ENCODE results near the gene ANKRD55. TPM values are rescaled to one million over a fixed set of nuclear protein-coding genes. Genes with fewer than 3 reads are reported as not detected.

ANKRD55 gene
- total and polyA plus RNA-seq, 4 donors, result 0.37 to 1.9 (median 1.4) TPM

DNA sequence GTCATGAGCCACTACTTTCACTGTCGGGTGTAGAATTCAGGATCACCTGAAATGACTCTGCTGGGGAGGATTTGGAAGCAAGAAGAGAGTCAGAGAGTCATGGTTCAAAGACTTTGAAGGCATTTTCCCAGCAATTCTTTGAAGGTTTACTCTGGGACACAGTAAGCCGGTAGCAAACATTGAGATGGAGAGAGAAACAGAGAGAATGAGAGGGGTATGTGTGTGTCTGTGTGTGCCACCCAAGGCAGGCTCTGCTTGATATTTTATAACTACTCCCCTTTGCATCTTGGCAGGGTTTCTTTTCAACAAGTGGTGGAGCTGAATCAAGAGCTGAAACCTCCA is 89.8 kb downstream of the ANKRD55 start:
- Histone ChIP-seq H3K9ac (ENCODE audit: low read depth in 1 of 2, low read length in 2 of 2) (no peak overlapping the region), H3K27me3 (ENCODE audit: control insufficient read depth in 4 of 4, insufficient read depth in 4 of 4, low read length in 3 of 4) (no peaks in the 10 kb centered on the region), H3K4me3 (ENCODE audit: low read depth in 1 of 3, low read length in 3 of 3) (no peak overlapping the region), H3K27ac (ENCODE audit: low read depth in 1 of 2, low read length in 2 of 2) (peak overlapping the region in 1 of 2 donors; percentile 5), H3K36me3 (ENCODE audit: control insufficient read depth in 4 of 4, insufficient read depth in 3 of 4, low read depth in 1 of 4, low read length in 3 of 4) (no peaks in the 10 kb centered on the region), H3K9me3 (ENCODE audit: control insufficient read depth in 4 of 4, low read length in 3 of 4) (no peaks in the 10 kb centered on the region), H3K4me1 (ENCODE audit: control insufficient read depth in 4 of 4, insufficient read depth in 4 of 4, low read length in 3 of 4) (peaks cover 0 to 11% (median 5%) of the 10 kb centered on the region in 4 donors)
- DNase-seq (ENCODE audit: low spot score), result no peak
- whole genome bisulfite sequencing, result 61% methylated on average over 2 of the region's 2 CpGs
- TF ChIP-seq, protein P1, sequence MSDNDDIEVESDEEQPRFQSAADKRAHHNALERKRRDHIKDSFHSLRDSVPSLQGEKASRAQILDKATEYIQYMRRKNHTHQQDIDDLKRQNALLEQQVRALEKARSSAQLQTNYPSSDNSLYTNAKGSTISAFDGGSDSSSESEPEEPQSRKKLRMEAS (IDR thresholded peaks at IDR 0.05), result no peak
- TF ChIP-seq NR2F2 (IDR thresholded peaks at IDR 0.05), result no peak

DNA sequence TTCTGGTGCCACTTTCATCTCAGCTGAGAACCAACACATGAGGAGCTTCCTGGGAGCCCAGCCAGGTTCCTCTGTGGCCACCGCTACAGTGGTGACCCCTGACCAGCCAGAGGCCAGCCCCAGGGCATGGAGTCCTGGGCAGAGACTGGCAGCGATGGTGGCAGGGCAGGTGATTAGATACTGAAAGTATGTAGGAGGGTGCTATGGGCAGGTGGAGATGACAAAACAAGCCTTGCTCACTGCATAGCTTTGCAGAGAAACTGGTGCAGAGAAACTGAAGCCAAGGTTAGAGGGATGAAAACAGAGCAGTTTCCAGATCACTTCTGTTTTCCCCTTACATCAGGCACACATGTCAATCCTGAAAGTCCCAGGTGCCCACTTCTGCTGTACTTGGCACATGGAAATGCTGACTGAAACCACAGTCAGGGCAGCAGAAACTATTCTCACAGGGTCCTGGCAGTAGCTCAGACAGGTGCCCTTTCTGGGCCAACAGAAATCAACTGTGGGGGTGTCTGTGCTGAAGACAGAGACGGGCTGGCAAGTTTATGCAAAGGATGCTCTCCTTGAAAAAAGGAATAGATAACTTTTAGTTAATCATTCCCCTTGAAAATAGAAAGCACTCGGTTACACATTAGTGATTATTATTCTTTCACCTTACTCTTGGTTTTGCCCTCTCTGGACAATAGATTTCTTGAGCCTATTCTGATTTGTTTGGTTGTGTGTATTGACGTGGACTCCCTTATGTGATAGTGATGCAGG is 90.3 kb downstream of the ANKRD55 start:
- Histone ChIP-seq H3K27ac (ENCODE audit: low read depth in 1 of 2, low read length in 2 of 2) (no peak overlapping the region), H3K9me3 (ENCODE audit: control insufficient read depth in 4 of 4, low read length in 3 of 4) (no peaks in the 10 kb centered on the region), H3K4me3 (ENCODE audit: low read depth in 1 of 3, low read length in 3 of 3) (no peak overlapping the region), H3K4me1 (ENCODE audit: control insufficient read depth in 4 of 4, insufficient read depth in 4 of 4, low read length in 3 of 4) (peaks cover 0 to 11% (median 5%) of the 10 kb centered on the region in 4 donors), H3K9ac (ENCODE audit: low read depth in 1 of 2, low read length in 2 of 2) (no peak overlapping the region), H3K36me3 (ENCODE audit: control insufficient read depth in 4 of 4, insufficient read depth in 3 of 4, low read depth in 1 of 4, low read length in 3 of 4) (no peaks in the 10 kb centered on the region), H3K27me3 (ENCODE audit: control insufficient read depth in 4 of 4, insufficient read depth in 4 of 4, low read length in 3 of 4) (no peaks in the 10 kb centered on the region)
- 49% methylated on average over 5 of the region's 5 CpGs for WGBS
- no peak for DNase-seq (ENCODE audit: low spot score)
- TF ChIP-seq EGR1 (IDR thresholded peaks at IDR 0.05; ENCODE audit: low read depth in 2 of 2), result no peak
- no peak for TF ChIP-seq FOXA2 (IDR thresholded peaks at IDR 0.05)
- peak; percentile 20 for TF ChIP-seq FOXA1 (IDR thresholded peaks at IDR 0.05)
- TF ChIP-seq HNF4G (IDR thresholded peaks at IDR 0.05), result no peak
- TF ChIP-seq RAD21 (IDR thresholded peaks at IDR 0.05), result peak; percentile 56 to 67
- peak; percentile 73 to 76 for TF ChIP-seq HNF4A (conservative IDR thresholded peaks at IDR 0.05)
- TF ChIP-seq NR2F2 (IDR thresholded peaks at IDR 0.05), result peak; percentile 58
- TF ChIP-seq GABPA (IDR thresholded peaks at IDR 0.05 in 1 of 2, conservative IDR thresholded peaks at IDR 0.05 in 1 of 2), result no peak
- TF ChIP-seq SP1 (IDR thresholded peaks at IDR 0.05), result peak; percentile 54
- peak; percentile 84 for TF ChIP-seq YY1 (IDR thresholded peaks at IDR 0.05)
- peak; percentile 83 to 86 for TF ChIP-seq RXRA (IDR thresholded peaks at IDR 0.05)

DNA sequence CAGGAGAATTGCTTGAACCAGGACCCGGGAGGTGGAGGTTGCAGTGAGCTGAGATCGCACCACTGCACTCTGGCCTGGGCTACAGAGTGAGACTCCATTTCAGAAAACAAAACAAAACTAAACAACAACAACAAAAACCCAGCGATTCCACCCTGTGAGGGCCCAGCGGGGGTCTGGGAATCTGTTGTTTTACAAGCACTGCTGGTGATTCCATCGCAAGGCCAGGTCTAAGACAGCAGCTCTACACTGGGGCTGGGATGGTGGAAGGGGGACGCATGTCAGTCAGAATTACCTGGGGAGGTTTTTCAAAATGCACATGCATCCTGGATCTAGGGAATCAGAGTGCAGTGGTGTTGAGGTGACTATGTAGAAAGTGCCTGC is 90.9 kb downstream of the ANKRD55 start:
- no peaks in the 10 kb centered on the region for H3K9me3 ChIP-seq (ENCODE audit: control insufficient read depth in 4 of 4, low read length in 3 of 4)
- H3K36me3 ChIP-seq (ENCODE audit: control insufficient read depth in 4 of 4, insufficient read depth in 3 of 4, low read depth in 1 of 4, low read length in 3 of 4), result no peaks in the 10 kb centered on the region
- H3K4me1 ChIP-seq (ENCODE audit: control insufficient read depth in 4 of 4, insufficient read depth in 4 of 4, low read length in 3 of 4), result peaks cover 0 to 11% (median 5%) of the 10 kb centered on the region in 4 donors
- no peak overlapping the region for H3K9ac ChIP-seq (ENCODE audit: low read depth in 1 of 2, low read length in 2 of 2)
- DNase-seq (ENCODE audit: low spot score), result no peak
- H3K27ac ChIP-seq (ENCODE audit: low read depth in 1 of 2, low read length in 2 of 2), result no peak overlapping the region
- H3K4me3 ChIP-seq (ENCODE audit: low read depth in 1 of 3, low read length in 3 of 3), result no peak overlapping the region
- TF ChIP-seq TAF1 (conservative IDR thresholded peaks at IDR 0.05) (no peak), FOXA2 (IDR thresholded peaks at IDR 0.05) (no peak), YY1 (IDR thresholded peaks at IDR 0.05) (no peak), RXRA (IDR thresholded peaks at IDR 0.05) (no peak), SP1 (IDR thresholded peaks at IDR 0.05) (no peak), FOXA1 (IDR thresholded peaks at IDR 0.05) (no peak), HNF4G (IDR thresholded peaks at IDR 0.05) (no peak)
- TF ChIP-seq, protein P2, sequence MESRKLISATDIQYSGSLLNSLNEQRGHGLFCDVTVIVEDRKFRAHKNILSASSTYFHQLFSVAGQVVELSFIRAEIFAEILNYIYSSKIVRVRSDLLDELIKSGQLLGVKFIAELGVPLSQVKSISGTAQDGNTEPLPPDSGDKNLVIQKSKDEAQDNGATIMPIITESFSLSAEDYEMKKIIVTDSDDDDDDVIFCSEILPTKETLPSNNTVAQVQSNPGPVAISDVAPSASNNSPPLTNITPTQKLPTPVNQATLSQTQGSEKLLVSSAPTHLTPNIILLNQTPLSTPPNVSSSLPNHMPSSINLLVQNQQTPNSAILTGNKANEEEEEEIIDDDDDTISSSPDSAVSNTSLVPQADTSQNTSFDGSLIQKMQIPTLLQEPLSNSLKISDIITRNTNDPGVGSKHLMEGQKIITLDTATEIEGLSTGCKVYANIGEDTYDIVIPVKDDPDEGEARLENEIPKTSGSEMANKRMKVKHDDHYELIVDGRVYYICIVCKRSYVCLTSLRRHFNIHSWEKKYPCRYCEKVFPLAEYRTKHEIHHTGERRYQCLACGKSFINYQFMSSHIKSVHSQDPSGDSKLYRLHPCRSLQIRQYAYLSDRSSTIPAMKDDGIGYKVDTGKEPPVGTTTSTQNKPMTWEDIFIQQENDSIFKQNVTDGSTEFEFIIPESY (IDR thresholded peaks at IDR 0.05), result no peak
- TF ChIP-seq, protein P3, sequence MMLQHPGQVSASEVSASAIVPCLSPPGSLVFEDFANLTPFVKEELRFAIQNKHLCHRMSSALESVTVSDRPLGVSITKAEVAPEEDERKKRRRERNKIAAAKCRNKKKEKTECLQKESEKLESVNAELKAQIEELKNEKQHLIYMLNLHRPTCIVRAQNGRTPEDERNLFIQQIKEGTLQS (IDR thresholded peaks at IDR 0.05), result no peak
- no peaks in the 10 kb centered on the region for H3K27me3 ChIP-seq (ENCODE audit: control insufficient read depth in 4 of 4, insufficient read depth in 4 of 4, low read length in 3 of 4)
- 89% methylated on average over 6 of the region's 6 CpGs for WGBS
